NCI-H226 (cell line): Measurements from ENCODE around the gene RAD54L.
"Not testable (repeated sequence)": the region's sequence is repeated elsewhere in the genome, so short reads cannot be mapped to it uniquely, and the experiment has no call there.

Experiments
- DNase-seq: peaks from one replicate; pipeline ENCODE4 v3.0.0-alpha.2; 2015

RAD54L gene

GRCh38 chr1:46288485-46289133 is 41.0 kb downstream of the RAD54L start:
- no peak for DNase-seq

- DNase-seq: no peak
Observed at GRCh38 chr1:46289134-46289494, 41.6 kb downstream of the RAD54L start.

DNA sequence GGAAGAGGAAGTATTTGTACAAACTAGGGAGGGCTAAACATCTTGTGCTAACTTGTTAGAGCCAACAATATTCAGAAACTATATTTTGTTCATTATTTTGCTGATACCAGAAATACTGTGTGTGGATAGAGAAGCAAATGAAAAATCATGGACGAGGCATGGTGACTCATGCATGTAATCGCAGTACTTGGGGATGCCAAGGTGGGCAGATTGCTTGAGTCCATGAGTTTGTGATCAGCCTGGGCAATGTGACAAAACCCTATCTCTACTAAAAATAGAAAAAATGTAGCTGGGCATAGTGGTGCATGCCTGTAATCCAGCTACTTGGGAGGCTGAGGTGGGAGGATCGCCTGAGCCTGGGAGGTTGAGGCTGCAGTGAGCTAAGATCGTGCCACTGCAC is 42.4 kb downstream of the RAD54L start:
- no peak for DNase-seq

DNA sequence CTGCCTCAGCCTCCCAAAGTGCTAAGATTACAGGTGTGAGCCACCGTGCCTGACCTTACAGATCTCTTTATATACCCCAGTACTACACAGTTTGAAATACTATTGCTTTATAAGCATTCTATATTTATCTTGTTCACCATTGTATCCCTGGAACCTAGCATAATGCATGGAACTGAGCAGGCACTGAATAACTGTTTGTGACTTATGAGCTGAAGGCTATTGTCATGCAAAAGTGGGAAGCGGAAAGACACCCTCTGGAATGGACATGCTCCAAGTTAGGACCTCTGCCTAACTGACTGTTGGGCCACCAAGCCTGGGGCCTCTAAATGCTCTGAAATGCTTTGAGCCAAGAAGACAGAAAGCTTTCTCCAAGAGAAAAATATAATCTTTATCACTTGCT is 47.7 kb downstream of the RAD54L start:
- DNase-seq: no peak

GRCh38 chr1:46298387-46298786 is 50.8 kb downstream of the RAD54L start:
- DNase-seq: peak; percentile 57

DNA sequence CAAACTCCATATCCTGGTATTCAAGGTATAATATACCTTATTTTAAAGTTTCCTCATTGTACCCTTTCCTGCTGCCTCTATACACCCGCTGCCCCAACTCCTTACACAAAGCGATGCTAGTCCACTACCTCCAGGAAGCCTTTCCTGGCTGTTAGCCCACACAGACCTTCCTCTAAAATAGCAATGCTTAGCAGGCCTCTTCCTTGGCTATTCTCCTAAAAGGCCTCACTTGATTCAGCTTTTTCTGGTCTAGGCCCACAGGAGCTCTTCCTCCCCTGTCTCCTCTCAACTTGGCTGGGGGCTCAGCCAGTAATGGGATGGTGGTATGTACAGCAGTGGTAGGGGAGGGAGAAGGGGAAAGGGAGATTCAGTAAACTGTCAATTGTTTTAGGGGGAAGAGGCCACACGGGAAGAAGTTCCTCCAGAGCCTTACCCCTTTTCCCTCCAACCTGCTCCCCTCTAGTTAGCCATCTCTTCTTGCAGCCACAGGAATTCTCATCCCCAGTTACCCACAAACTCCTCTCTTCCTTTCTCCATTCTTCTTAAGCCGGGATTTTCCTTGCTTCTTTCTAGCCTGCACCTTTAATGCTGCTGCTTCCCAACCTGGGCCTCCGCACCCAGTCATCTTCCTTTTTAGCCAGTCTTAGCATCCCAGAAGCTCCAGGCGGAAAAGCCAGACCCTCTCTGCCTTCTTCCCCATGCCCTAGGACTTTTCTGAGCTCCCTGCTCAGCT is 53.3 kb downstream of the RAD54L start:
- no peak for DNase-seq

DNA sequence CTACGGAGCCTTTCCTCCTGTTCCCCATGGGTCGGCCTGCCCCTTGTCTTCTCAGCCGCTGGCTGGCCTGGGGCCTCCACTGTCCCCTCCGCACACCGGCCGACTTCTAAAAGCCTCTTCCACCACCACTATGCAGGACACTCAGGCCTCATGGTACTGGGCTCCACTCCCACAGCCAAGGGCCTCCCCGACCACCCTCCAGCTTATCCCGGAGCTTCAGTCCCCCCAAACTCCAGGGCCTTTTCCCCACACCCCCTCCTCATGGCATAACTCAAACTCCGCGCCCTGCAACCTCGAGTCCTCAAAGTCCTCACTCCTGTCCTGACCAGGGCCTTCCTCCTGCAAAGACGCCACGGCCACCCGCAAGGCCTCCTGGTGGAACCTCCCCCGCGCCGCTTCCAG is 53.8 kb downstream of the RAD54L start:
- DNase-seq: no peak

DNA sequence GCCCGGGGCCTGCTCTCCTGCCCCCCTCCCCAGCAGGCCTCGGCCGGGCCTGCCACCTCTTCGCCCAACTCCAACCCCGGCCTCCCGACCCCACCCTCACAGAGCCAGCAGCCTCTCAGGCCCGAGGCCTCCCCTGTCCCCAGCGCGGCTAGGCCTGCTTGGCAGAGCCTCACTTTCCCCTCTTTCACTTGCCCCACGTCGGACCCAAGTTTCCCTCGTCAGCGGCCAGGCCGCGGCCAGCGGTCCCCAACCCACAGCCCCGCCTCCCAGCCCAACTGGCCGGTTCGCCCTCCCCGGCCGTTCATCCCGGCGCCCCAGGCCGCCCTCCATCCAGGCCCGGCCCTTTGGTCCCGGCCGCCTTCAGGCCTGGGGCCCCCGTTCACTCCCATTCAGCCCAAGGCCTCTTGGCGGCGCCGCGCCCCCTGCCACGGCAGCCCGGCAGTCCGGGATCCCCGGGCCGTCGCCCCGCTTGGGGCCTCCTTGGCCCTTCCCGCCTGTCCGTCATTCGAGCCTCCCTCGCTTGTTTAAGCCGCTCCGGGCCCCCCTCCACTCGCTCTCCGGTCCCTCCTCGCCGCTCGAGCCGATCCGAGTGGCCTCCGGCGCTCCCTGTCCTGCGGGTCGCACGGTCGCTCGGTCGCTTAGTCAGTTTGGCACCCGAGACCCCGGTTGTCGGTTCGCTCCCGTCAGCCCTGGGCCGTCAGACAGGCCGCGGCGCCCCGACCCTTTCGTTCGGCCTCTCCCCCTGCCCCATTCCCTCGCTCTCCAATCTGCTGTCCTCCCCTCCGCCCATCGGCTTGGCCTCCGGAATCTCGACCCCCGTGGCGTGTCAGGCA is 54.5 kb downstream of the RAD54L start:
- peak; percentile 4 for DNase-seq

- DNase-seq: no peak
Observed at GRCh38 chr1:46302641-46303037, 55.1 kb downstream of the RAD54L start.

DNA sequence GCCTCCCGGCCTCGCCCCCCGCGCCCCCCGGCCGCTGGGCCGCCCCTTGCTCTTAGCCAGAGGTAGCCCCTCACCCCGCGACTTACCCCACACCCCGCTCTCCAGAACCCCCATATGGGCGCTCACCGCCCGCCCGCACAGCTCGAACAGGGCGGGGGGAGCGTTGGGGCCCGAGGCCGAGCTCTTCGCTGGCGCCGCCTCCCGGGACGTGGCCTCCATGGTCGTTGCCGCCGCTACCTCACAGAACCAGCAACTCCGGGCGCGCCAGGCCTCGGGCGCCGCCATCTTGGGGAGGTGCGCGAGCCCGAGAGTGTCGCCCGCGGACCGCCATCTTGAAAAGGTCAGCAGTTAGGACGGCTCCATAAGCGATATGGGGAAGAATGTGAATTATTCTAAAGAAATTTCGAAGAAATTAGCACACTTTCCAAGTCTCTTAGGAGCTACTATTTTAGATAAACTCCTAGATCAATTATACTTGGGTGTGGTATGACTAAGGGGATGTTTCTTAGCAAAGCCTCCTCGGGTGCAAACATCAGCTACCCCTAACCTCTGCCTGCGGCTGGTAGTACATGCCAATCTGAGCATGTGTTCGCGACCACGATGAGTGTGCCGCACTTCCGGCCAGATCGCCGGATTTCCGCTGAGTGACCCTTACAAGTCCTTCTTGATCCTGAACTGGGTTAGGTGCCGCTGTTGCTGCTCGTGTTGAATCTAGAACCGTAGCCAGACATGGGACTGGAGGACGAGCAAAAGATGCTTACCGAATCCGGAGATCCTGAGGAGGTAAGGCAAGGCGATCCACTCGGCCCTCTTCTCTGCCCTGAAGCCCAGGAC is 55.7 kb downstream of the RAD54L start, which contains the start of the genes LRRC41 and UQCRH:
LRRC41 (minus strand) TSS at position 579 of the 834 bp plus-strand sequence; CDS start at position 285, 294 bp downstream.
UQCRH (plus strand) TSS at position 661 of the 834 bp plus-strand sequence; CDS start at position 730, 69 bp downstream.
- peak; percentile 91 for DNase-seq

DNA sequence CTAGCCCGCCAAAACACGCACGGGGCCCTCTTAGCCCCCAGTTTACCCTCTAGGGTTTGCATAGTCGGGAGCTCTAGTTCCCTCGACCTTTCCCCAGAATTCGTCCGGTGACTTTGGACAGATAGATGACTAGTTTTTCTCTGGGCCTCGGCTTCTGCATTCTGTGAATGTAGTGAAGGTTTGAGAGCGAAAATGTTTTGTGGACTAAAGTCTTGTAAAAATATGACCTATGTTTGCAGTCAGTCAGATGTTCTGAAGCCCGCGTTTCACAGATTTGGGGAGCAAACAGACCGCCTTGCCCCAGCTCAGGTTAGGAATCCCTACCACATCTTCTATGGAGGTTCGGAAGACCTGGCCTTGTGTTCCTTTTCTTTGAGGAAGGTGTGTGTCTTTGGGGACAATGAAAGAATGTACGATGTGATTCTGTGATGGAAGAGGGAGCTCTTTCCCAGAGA is 56.3 kb downstream of the RAD54L start:
- DNase-seq: no peak

- no peak for DNase-seq
Observed at GRCh38 chr1:46306159-46306530, 58.6 kb downstream of the RAD54L start.

DNA sequence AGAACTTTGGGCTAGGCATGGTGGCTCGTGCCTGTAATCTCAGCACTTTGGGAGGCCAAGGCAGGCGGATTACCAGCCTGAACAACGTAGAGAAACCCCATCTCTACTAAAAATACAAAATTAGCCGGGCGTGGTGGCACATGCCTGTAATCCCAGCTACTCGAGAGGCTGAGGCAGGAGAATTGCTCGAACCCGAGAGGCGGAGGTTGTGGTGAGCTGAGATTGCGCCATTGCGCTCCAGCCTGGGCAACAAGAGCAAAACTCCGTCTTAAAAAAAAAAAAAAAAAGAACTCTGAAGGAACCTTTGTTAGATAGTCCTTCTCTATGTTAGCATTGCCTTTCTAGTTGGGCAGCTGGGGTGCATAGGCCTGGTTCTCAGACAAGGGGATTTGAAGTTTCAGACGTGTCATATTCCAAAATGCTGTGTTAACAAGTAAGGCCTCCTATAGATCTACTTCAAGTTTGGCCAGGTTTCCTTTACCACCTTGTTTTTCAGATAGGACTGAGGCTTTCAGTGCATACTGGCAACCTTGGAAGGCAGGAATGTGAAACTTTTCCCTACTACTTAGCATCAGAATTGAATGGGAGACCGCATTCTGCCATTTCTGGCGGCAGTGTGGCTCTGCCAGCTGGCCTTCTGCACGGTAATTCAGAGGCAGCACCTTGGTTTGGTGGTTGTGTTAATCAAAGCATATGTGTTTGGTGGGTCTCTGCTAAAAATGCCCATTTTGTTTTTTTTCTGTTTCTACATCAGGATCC is 62.0 kb downstream of the RAD54L start:
- no peak for DNase-seq

- no peak for DNase-seq
Observed at GRCh38 chr1:46310321-46310720, 62.8 kb downstream of the RAD54L start.

- peak; percentile 33 for DNase-seq
Observed at GRCh38 chr1:46315669-46316403, 68.3 kb downstream of the RAD54L start.

DNA sequence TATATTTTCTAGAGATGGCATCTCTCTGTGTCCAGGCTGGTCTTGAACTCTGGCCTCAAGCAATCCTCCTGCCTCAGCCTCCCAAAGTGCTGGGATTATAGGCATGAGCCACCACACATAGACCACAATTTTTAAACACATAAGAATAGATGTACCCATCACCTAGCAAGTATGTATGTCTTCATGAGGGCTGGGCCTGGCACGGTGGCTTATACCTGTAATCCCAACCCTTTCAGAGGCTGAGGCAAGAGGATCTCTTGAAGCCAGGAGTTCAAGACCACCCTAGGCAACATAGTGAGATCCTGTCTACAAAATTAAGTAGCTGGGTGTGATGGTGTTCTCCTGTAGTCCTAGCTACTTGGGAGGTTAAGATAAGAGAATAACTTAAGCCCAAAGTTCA is 69.8 kb downstream of the RAD54L start:
- DNase-seq: no peak

- DNase-seq: not testable (repeated sequence)
Observed at GRCh38 chr1:46319301-46319700, 71.7 kb downstream of the RAD54L start.

DNA sequence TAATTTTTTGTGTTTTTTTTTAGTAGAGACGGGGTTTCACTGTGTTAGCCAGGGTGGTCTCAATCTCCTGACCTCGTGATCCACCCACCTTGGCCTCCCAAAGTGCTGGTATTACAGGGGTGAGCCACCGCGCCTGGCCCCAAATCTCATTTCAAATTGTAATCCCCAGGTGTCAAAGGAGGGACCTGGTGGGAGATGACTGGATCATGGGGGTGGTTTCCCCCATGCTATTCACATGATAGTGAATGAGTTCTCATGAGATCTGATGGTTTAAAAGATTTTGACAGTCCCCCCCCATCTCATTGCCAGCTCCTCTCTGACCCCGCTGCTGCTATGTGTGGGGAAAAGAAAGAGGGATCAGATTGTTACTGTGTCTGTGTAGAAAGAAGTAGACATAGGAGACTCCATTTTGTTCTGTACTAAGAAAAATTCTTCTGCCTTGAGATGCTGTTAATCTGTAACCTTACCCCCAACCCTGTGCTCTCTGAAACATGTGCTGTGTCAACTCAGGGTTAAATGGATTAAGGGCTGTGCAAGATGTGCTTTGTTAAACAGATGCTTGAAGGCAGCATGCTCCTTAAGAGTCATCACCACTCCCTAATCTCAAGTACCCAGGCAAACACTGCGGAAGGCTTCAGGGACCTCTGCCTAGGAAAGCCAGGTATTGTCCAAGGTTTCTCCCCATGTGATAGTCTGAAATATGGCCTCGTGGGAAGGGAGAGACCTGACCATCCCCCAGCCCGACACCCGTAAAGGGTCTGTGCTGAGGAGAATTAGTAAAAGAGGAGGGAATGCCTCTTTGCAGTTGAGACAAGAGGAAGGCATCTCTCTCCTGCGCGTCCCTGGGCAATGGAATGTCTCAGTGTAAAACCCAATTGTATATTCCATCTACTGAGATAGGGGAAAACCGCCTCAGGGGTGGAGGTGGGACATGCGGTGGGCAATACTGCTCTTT is 72.7 kb downstream of the RAD54L start:
- not testable (repeated sequence) for DNase-seq

DNA sequence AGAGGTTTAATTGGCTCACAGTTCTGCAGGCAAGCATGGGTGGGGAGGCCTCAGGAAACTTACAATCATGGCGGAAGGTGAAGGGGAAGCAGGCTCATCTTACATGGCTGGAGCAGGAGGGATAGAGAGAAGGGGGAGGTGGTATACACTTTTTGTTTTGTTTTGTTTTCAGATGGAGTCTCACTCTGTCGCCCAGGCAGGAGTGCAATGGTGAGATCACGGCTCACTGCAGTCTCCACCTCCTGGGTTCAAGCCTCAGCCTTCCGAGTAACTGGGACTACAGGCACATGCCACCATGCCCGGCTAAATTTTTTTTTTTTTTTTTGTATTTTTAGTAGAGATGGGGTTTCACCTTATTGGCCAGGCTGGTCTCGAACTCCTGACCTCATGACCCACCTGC is 74.6 kb downstream of the RAD54L start:
- not testable (repeated sequence) for DNase-seq
